ENCODE measurements around the gene IER5. TPM values are rescaled to one million over a fixed set of nuclear protein-coding genes. Genes with fewer than 3 reads are reported as not detected.

Gene IER5
- 96.9 and 98.1 TPM in 2 replicates for total RNA-seq
- total RNA-seq (2013), result 95.1 TPM
- 134 and 166 TPM in 2 replicates for polyA plus RNA-seq
- polyA minus RNA-seq, result 300 and 335 TPM in 2 replicates

DNA sequence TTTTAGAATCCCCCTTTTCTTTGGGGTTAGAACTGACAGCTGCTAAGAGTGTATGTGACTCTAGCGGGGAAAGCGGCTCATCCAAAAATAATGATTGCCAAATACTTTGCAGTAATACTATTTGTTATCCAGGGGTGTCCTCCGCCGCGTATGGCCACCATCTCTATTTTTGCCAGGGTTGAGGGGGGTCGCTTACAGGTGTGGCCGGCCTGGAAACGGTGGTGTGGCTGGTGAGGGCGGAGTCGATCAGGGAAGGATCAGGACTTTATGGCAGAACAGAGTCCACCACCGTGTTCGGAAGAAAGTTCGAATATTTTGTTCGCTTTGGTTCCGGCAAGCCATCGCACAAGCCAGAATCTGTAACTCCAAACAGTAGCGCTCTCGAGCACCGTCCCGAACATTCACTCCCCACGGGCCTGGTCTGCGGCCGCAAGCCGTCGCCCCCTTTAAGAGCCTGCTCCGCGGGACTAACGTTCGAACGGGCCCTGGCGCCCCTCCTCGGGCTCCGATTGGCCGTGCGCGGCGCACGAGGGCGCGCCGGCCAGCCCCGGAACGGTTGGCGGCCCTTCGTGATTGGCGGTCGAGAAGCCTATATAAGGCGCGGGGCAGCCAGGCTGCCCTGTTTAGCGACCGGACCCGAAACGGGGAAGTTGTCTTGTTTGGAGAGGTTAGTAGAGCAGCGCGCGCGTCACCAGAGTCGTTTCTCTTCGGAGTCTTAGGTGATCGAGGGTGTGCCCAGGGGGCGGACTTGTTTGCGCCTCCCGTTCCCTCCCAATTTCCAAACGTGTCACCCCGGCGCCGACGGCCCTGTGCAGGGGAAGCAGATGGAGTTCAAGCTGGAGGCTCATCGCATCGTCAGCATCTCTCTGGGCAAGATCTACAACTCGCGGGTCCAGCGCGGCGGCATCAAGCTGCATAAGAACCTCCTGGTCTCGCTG is at the start of gene IER5:
Gene IER5, plus strand, starts transcription at position 622 of the 938 bp plus-strand sequence. Its CDS starts 203 bp downstream, at position 825.
- Histone ChIP-seq H2AFZ (ENCODE audit: insufficient read depth, low read depth, low read length, poor library complexity, severe bottlenecking) (peak within 1 kb of the TSS; percentile 43), H3K27ac (ENCODE audit: low read length in 2 of 2) (peak within 1 kb of the TSS; percentile 98 to 99), H3K4me3 (ENCODE audit: control extremely low read depth in 1 of 5, extremely low read depth in 1 of 5, insufficient read depth in 1 of 5, low read depth in 2 of 5, low read length in 4 of 5) (peak within 1 kb of the TSS; percentile 94 to 99 (median 95)), H3K9ac (ENCODE audit: low read length) (peak within 1 kb of the TSS; percentile 99), H4K20me1 (ENCODE audit: control insufficient read depth, insufficient read depth, low read length, poor library complexity, severe bottlenecking) (peaks cover 36% of the 10 kb centered on the region), H3K4me2 (replicated peaks; ENCODE audit: low read depth, low read length, poor library complexity, severe bottlenecking) (peak within 1 kb of the TSS; percentile 82), H3K27me3 (replicated peaks in 1 of 4; ENCODE audit: control extremely low read depth in 1 of 4, control insufficient read depth in 3 of 4, insufficient read depth in 4 of 4, low read length in 3 of 4) (no peaks in the 10 kb centered on the region), H3K36me3 (replicated peaks in 1 of 2; ENCODE audit: control extremely low read depth in 1 of 2, control insufficient read depth in 1 of 2, extremely low read depth in 1 of 2, insufficient read depth in 2 of 2, low read length in 1 of 2) (peaks cover 5 to 18% of the 10 kb centered on the region in 2 experiments), H3K4me1 (ENCODE audit: control insufficient read depth in 2 of 2, insufficient read depth in 2 of 2, low read length in 2 of 2) (peaks cover 42 to 48% of the 10 kb centered on the region in 2 donors), H3K9me3 (ENCODE audit: control extremely low read depth in 1 of 3, control insufficient read depth in 2 of 3, insufficient read depth in 1 of 3, low read length in 2 of 3) (no peaks in the 10 kb centered on the region), H3K79me2 (ENCODE audit: control insufficient read depth, insufficient read depth, low read length) (peaks cover 67% of the 10 kb centered on the region)
- H3K4me1 Mint-ChIP-seq, result peaks cover 49% of the 10 kb centered on the region
- 5% methylated on average over 74 of the region's 76 CpGs for WGBS (ENCODE audit: insufficient coverage)
- TF ChIP-seq, protein P1, sequence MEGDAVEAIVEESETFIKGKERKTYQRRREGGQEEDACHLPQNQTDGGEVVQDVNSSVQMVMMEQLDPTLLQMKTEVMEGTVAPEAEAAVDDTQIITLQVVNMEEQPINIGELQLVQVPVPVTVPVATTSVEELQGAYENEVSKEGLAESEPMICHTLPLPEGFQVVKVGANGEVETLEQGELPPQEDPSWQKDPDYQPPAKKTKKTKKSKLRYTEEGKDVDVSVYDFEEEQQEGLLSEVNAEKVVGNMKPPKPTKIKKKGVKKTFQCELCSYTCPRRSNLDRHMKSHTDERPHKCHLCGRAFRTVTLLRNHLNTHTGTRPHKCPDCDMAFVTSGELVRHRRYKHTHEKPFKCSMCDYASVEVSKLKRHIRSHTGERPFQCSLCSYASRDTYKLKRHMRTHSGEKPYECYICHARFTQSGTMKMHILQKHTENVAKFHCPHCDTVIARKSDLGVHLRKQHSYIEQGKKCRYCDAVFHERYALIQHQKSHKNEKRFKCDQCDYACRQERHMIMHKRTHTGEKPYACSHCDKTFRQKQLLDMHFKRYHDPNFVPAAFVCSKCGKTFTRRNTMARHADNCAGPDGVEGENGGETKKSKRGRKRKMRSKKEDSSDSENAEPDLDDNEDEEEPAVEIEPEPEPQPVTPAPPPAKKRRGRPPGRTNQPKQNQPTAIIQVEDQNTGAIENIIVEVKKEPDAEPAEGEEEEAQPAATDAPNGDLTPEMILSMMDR (IDR thresholded peaks at IDR 0.05), result no peak
- TF ChIP-seq EZH2 (IDR thresholded peaks at IDR 0.05; ENCODE audit: borderline replicate concordance, insufficient read depth, low read depth, low read length, poor library complexity, severe bottlenecking), result no peak
- peak within 1 kb of the TSS; percentile 100 for H3K27ac Mint-ChIP-seq
- CTCF ChIA-PET, result interaction anchor here (0.6 to 11.8 kb wide), 9 partner anchors 17 to 586 kb away, joined by 3 to 672 read pairs (median 4); no protein-coding TSS in a partner anchor
- no peaks in the 10 kb centered on the region for H3K27me3 Mint-ChIP-seq
- DNase-seq (peak; percentile 99), ATAC-seq (ENCODE audit: low read depth) (peak; percentile 74)
- intact Hi-C loops (cut with micrococcal nuclease), result loop anchor here (1.0 to 2.0 kb wide), 4 partner anchors 17 to 1206 kb away; partner anchors contain the start of gene TOR1AIP1
- H3K4me3 Mint-ChIP-seq, result peak within 1 kb of the TSS; percentile 100
- no peaks in the 10 kb centered on the region for H3K9me3 Mint-ChIP-seq (ENCODE audit: insufficient read depth)
- POLR2A ChIA-PET, result interaction anchor here (0.5 to 8.1 kb wide), 12 partner anchors 9 to 1137 kb away, joined by 3 to 109 read pairs (median 6); partner anchors contain the start of gene XPR1
